Effector memory CD4-positive, alpha-beta T cell (primary cell): Measurements from ENCODE around the gene ERC2.

ENCODE experiments used
- DNase-seq, 3 donors: peaks; one replicate each; pipeline ENCODE4 v3.0.0-alpha.2; 2020
- H3K27ac ChIP-seq: 2 replicates; pipeline ENCODE4 v1.7.0; 2013; ENCODE audit warnings: mild to moderate bottlenecking, low read length, moderate library complexity; ENCODE audit not compliant: insufficient read depth, poor library complexity, severe bottlenecking
- H3K27me3 ChIP-seq: replicated peaks from 2 replicates; pipeline ENCODE4 v1.7.0; 2013; ENCODE audit warnings: mild to moderate bottlenecking, low read length; ENCODE audit not compliant: insufficient read depth, control insufficient read depth, poor library complexity, severe bottlenecking
- H3K36me3 ChIP-seq: 2 replicates; pipeline ENCODE4 v1.7.0; 2013; ENCODE audit warnings: mild to moderate bottlenecking, low read length, moderate library complexity; ENCODE audit not compliant: control insufficient read depth, insufficient read depth
- H3K4me1 ChIP-seq: 2 replicates; pipeline ENCODE4 v1.7.0; 2013; ENCODE audit warnings: low read length, mild to moderate bottlenecking; ENCODE audit not compliant: control insufficient read depth, insufficient read depth, poor library complexity, severe bottlenecking
- H3K4me3 ChIP-seq: 2 replicates; pipeline ENCODE4 v1.7.0; 2013; ENCODE audit warnings: low read length, low read depth, mild to moderate bottlenecking; ENCODE audit not compliant: insufficient read depth, poor library complexity, severe bottlenecking
- H3K9me3 ChIP-seq: 2 replicates; pipeline ENCODE4 v1.7.0; 2013; ENCODE audit warnings: mild to moderate bottlenecking, low read length, moderate library complexity; ENCODE audit not compliant: control insufficient read depth

Gene ERC2

DNA sequence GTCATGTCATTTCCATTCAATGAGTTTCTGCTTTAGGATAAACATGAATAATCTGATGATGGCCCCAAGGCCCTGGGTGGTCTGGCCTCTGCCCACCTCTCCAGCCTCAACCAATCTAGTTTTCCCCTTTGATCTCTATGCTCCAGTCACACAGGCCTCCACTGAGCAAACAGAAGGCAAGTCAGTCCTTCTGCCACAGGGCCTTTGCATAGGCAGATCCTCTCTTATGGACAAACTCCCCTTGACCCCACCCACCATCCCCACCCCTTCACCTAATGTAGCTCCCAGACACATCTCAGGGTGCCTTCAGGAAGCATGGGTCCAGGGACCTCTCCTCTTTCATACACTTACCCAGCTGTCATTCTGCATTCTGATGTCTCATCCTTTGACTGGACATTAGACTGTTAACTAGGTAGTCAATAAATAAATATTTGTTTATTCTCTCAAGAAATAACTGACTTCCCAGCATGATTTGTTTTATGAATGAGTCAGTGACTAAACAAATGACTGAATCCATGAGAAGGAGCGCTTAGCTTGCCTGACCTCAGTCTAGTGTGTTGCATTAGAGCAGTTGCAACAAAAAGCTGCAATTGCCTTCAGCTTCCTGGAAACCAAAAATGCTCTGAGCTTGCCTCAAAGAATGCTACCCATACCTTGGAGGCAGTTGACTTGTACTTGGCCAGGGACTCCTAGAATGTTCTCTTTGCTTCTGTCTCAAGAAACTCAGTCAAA is 594.6 kb downstream of the ERC2 start:
- no peak overlapping the region for H3K4me3 ChIP-seq
- DNase-seq = no peak
- H3K9me3 ChIP-seq = no peaks in the 10 kb centered on the region
- no peaks in the 10 kb centered on the region for H3K27me3 ChIP-seq
- no peak overlapping the region for H3K27ac ChIP-seq
- no peaks in the 10 kb centered on the region for H3K4me1 ChIP-seq
- no peaks in the 10 kb centered on the region for H3K36me3 ChIP-seq

DNA sequence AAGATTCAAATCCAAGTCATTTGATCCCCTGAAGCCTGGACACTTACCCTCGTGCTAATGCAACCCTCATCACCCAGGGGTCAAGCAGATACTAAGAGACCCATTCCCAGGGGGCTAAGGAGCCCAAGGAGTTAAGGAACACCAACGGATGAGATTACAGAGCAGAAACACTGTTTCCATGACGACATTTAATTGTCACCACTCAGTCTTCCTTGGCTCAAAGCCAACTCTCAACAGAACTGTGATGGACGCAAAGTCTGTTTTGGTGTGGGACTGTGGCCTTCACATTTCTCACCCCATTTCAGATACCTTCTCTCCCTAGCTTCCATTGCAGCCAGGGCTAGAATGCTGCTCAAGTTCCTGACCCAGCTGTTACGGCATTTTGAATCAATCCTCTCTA is 597.7 kb downstream of the ERC2 start:
- Histone ChIP-seq H3K4me1 (no peaks in the 10 kb centered on the region), H3K27me3 (no peaks in the 10 kb centered on the region), H3K36me3 (no peaks in the 10 kb centered on the region), H3K27ac (no peak overlapping the region), H3K9me3 (no peaks in the 10 kb centered on the region), H3K4me3 (no peak overlapping the region)
- DNase-seq = no peak

DNA sequence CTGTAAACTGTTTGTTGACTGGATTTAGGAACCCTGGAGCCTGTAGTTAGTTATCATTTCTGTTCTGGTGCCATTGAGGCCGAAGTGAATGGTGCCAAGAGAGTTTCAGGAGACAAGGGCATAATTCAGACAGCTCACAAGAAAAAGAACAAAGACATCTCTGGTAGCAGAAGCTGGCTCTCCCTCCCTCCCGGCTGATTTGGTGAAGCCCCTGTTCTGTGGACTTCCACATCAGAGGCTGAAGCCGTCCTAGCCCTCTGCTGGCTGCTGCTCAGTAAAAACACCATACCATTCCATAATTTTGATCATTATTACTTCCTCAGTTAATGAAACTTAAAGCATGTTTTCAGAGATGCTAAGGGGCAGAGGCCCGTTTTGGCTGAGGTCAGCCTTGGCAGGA is 599.9 kb downstream of the ERC2 start:
- no peak overlapping the region for H3K4me3 ChIP-seq
- no peak for DNase-seq

DNA sequence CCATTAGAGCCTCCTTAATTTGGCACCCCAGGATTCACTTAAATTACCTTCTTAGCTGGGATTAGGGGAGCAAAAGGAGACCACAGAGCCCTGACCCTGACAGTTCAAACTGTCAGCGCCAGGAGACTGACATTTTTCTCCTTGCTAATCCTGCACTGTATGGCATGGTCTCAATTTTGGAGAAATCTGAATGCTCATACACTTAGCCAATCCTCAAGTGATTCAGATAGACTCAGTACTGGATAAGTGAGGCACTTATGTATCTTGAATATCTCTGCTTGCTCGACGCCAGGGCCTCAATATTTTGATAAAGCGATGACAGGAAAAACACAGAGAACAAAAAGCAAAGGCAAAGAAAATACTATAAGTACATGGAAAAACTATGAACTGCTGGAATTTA is 605.2 kb downstream of the ERC2 start:
- H3K4me1 ChIP-seq = no peaks in the 10 kb centered on the region
- H3K9me3 ChIP-seq = no peaks in the 10 kb centered on the region
- no peak overlapping the region for H3K27ac ChIP-seq
- no peaks in the 10 kb centered on the region for H3K27me3 ChIP-seq
- no peaks in the 10 kb centered on the region for H3K36me3 ChIP-seq
- no peak overlapping the region for H3K4me3 ChIP-seq
- no peak for DNase-seq

More for the DNA sequence above, 599.9 kb downstream of the ERC2 start:
- Histone ChIP-seq H3K27ac (no peak overlapping the region), H3K4me1 (no peaks in the 10 kb centered on the region), H3K27me3 (no peaks in the 10 kb centered on the region), H3K36me3 (no peaks in the 10 kb centered on the region), H3K9me3 (no peaks in the 10 kb centered on the region)

DNA sequence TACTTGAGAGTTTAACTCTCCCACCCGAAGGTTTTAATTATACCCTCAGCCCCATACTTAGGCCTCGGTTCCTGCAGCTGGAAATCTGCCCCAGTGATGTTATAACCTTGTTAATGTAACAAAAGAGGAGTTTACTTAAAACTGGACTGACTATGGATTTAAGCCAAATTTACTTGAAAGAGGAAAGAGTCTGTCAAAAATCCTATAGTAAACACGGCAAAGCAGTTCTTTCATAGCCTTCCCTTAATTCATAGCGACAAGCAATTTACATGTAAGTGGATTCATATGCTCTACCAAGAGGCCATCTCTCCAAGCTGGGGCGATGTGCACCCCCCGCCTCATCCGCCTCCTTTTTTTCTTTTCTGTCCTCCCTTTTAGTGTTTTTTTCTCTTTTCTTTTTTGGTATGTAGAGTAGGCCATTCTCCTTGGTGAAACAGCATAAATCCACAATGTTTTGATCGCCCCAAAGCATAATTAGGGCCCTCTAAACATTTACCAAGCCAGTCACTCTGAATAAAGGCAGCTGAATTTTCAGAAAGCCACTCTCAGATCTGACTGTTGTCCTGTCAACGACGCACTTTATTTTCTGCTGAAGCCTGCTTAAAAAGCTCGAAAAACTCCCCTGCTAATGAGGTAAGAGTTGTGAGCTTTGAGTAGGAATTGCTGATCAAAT is 608.1 kb downstream of the ERC2 start:
- Histone ChIP-seq H3K27ac (no peak overlapping the region), H3K36me3 (no peaks in the 10 kb centered on the region), H3K9me3 (no peaks in the 10 kb centered on the region), H3K4me3 (no peak overlapping the region), H3K27me3 (no peaks in the 10 kb centered on the region), H3K4me1 (no peaks in the 10 kb centered on the region)
- DNase-seq = no peak

DNA sequence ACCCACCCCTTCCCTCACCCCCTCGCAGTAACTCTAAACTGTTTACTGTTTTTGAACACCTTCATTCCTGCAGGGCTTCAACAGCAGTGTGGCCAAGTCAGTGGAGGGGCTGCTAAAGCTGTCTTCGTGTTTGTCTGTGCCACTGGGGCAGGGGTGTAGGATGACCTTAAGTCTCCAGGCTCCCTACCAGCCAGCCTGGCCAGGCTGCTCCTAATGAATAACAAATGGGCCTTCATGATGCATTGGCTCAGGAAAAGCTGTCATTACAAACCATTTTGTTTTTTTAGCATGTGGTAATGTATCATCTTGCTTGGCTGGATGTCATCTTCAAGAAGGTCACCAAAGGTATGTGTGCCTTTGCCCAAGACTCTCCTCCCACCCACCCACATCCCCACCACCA is 609.0 kb downstream of the ERC2 start:
- H3K27me3 ChIP-seq = no peaks in the 10 kb centered on the region
- H3K36me3 ChIP-seq = no peaks in the 10 kb centered on the region
- H3K4me3 ChIP-seq = no peak overlapping the region
- no peak overlapping the region for H3K27ac ChIP-seq
- H3K9me3 ChIP-seq = no peaks in the 10 kb centered on the region
- DNase-seq = no peak
- no peaks in the 10 kb centered on the region for H3K4me1 ChIP-seq

DNA sequence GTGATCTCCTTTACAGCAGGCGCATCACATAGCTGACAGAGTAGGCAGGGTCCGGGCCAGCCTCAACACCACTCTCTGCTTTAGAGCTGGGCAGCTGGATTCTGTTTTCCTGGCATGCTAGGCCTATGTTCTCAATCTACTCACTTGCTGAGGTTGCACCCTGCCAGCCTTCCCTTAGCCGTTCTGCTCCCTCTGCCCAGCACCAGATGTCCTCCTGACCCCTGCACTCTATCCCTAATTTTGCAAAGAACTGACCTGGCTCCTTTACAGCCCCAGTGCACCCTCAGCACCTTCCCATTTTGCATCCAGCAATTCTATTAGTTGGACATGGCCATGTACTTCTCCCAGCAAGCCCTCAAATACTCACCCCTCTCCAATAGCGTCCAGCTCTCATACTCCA is 609.5 kb downstream of the ERC2 start:
- H3K36me3 ChIP-seq = no peaks in the 10 kb centered on the region
- no peaks in the 10 kb centered on the region for H3K9me3 ChIP-seq
- H3K27me3 ChIP-seq = no peaks in the 10 kb centered on the region
- no peak for DNase-seq
- H3K27ac ChIP-seq = no peak overlapping the region
- H3K4me3 ChIP-seq = no peak overlapping the region
- H3K4me1 ChIP-seq = no peaks in the 10 kb centered on the region

DNA sequence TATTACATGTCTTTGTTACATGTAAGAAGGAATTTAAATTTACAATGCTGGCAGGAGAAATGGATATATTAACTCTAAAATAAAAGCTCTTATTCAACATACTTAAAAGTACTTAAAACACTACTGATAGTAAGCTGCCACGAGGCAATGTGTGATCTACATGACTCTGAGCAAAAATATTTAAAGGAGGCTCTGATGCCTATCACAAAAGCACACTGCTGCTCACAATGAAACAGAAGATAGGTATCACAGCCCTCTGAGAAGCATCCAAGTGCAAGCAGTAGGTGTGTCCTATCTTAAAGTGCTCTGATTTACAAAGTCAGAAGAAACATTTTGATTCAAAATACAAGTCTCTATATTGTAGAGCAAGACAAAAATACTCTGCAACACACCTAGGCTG is 610.0 kb downstream of the ERC2 start:
- no peaks in the 10 kb centered on the region for H3K36me3 ChIP-seq

DNA sequence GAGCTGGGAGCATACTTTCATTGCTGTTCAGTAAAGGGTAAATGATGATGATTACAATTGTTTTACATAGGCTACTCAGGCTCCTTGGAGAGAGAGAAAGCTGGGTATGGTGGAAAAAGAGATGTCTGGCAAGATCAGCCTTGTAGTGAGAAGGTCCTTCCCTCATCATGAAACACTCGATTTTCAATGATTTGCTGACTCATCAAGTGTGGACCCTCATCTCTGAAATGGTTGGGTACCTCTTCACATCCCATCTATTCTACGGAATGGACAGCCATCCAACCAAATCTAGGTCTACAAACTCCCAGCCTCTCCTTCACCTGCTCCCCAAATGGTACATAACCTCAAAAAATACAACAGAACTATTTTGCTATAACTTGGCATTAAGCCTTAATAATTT is 610.6 kb downstream of the ERC2 start:
- Histone ChIP-seq H3K36me3 (no peaks in the 10 kb centered on the region), H3K4me1 (no peaks in the 10 kb centered on the region), H3K27ac (no peak overlapping the region), H3K27me3 (no peaks in the 10 kb centered on the region), H3K4me3 (no peak overlapping the region), H3K9me3 (no peaks in the 10 kb centered on the region)
- no peak for DNase-seq

More for the DNA sequence above, 610.0 kb downstream of the ERC2 start:
- H3K9me3 ChIP-seq = no peaks in the 10 kb centered on the region
- H3K4me1 ChIP-seq = no peaks in the 10 kb centered on the region
- no peaks in the 10 kb centered on the region for H3K27me3 ChIP-seq
- no peak for DNase-seq
- no peak overlapping the region for H3K27ac ChIP-seq
- H3K4me3 ChIP-seq = no peak overlapping the region

DNA sequence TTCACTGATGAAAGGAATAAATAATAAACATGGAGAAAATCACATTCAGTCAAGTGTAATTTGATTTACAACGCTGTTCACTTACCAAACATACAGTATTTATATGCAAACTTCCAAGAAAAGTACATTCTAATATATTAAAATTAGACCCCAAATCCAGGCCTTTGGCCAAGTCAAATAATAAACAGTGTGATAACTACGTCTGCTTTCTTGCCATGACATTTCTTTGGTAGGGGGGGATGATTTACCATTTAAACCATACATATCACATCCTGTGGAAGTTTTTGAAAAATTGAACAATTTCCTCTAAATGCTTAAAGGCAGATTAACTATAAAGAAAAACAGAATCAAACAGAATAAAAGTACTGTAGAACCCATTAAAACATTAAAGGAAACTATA is 613.0 kb downstream of the ERC2 start:
- Histone ChIP-seq H3K4me3 (no peak overlapping the region), H3K9me3 (no peaks in the 10 kb centered on the region), H3K36me3 (no peaks in the 10 kb centered on the region), H3K27ac (no peak overlapping the region), H3K27me3 (no peaks in the 10 kb centered on the region), H3K4me1 (no peaks in the 10 kb centered on the region)
- no peak for DNase-seq
